ENCODE data around the gene CDH13.

The CDH13 gene

DNA sequence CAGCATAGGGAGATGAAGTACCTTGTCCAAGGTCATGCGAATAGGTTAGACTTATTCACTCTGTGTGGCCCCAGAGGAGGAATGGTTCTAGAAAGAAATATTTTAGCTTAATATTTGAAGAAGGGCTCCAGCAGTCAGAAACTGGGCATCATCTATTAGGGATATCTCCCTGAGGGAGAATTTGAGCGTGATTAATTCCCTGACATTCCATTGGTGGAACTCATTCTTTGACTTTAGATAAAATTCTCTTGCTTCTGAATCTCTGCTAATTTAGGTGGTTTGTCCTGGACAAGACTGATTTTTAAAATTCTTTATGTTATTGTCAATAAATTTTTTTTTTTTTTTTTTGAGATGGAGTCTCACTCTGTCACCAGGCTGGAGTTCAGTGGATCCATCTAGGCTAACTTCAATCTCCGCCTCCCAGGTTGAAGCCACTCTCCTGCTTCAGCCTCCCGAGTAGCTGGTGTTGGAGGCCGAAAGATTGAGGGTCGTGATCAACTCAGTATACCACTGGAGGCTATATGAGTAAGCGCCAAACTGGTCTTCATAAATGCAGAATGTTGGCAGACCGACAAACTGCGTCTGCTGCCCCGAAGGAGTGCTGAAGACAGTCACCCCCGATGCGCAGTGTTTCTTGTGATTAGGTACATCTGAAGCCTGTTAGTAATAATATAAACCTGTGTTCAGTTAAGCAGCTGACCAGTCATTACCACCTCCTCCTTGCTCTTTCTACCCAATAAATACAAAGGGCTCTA, 913.1 kb downstream of the CDH13 start:
- Histone ChIP-seq H3K27ac (no peak overlapping the region), H3K4me3 (no peak overlapping the region), H3K36me3 (no peaks in the 10 kb centered on the region), H3K4me1 (no peaks in the 10 kb centered on the region), H3K9me3 (no peaks in the 10 kb centered on the region), H3K27me3 (no peaks in the 10 kb centered on the region)
- intact Hi-C loops (cut with DNase I; ENCODE audit: low total_unique reads), result no loop called here
- TF ChIP-seq, protein P1, sequence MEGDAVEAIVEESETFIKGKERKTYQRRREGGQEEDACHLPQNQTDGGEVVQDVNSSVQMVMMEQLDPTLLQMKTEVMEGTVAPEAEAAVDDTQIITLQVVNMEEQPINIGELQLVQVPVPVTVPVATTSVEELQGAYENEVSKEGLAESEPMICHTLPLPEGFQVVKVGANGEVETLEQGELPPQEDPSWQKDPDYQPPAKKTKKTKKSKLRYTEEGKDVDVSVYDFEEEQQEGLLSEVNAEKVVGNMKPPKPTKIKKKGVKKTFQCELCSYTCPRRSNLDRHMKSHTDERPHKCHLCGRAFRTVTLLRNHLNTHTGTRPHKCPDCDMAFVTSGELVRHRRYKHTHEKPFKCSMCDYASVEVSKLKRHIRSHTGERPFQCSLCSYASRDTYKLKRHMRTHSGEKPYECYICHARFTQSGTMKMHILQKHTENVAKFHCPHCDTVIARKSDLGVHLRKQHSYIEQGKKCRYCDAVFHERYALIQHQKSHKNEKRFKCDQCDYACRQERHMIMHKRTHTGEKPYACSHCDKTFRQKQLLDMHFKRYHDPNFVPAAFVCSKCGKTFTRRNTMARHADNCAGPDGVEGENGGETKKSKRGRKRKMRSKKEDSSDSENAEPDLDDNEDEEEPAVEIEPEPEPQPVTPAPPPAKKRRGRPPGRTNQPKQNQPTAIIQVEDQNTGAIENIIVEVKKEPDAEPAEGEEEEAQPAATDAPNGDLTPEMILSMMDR (IDR thresholded peaks at IDR 0.05), result no peak
- no peak for DNase-seq

- H3K9me3 ChIP-seq, result no peaks in the 10 kb centered on the region
- DNase-seq, result no peak
- TF ChIP-seq, protein P1 (IDR thresholded peaks at IDR 0.05), result no peak
- no peaks in the 10 kb centered on the region for H3K27me3 ChIP-seq
- no peak overlapping the region for H3K4me3 ChIP-seq
- intact Hi-C loops (cut with DNase I; ENCODE audit: low total_unique reads), result no loop called here
- H3K27ac ChIP-seq, result no peak overlapping the region
- H3K4me1 ChIP-seq, result no peaks in the 10 kb centered on the region
- H3K36me3 ChIP-seq, result no peaks in the 10 kb centered on the region
These were observed 914.5 kb downstream of the CDH13 start for GRCh38 chr16:83541231-83541630.

GRCh38 chr16:83542491-83542890, 915.7 kb downstream of the CDH13 start:
- H3K4me1 ChIP-seq, result no peaks in the 10 kb centered on the region
- TF ChIP-seq, protein P1 (IDR thresholded peaks at IDR 0.05), result no peak
- no peak for DNase-seq
- no peaks in the 10 kb centered on the region for H3K36me3 ChIP-seq
- no peak overlapping the region for H3K4me3 ChIP-seq
- no peak overlapping the region for H3K27ac ChIP-seq
- H3K27me3 ChIP-seq, result no peaks in the 10 kb centered on the region
- intact Hi-C loops (cut with DNase I; ENCODE audit: low total_unique reads), result no loop called here
- no peaks in the 10 kb centered on the region for H3K9me3 ChIP-seq

DNA sequence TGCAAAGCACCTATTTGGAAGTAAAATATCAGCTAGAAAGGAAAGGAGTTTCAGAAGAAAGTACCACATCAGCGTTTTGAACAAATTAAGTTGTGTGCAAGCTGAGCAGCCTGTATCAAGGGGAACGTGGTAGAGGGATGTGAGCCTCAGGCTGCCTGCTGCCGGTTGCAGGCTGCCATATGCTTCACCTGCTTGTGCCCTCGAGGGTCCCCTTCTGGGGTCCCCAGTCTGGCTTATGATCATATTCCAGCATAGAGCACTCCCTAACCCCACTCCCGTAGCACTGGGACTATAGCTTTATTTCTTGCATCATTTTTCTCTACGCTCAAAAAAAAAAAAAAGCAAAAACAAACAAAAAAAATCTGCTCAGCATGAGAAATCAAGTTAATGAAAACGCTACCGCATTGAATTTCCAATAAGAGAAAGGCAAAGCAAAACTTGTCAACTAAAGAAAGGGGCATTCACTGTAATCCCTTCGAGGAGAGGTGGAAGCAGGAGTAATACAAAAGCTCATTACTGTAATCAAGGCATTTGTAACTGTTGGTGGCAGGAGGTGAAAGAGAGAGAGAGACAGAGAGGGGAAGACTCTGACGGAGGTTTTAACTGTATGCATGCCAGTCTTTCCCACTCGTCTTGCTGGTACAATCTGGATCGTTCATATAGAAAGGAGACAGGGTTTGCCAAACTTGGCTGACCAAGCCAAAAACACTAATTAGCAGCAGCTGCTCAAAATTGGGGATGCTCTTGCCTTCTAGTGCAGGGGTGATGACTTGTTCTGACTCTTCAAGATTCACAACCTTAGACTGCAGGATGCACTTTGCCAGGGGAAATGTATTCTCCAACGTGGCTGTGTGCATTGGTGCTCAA, 922.8 kb downstream of the CDH13 start:
- no peaks in the 10 kb centered on the region for H3K9me3 ChIP-seq
- peaks cover 0 to 8% (median 0%) of the 10 kb centered on the region in 4 donors for H3K4me1 ChIP-seq
- no peak for DNase-seq
- no peaks in the 10 kb centered on the region for H3K27me3 ChIP-seq
- H3K27ac ChIP-seq, result no peak overlapping the region
- H3K4me3 ChIP-seq, result no peak overlapping the region
- TF ChIP-seq, protein P1 (IDR thresholded peaks at IDR 0.05), result no peak
- no peaks in the 10 kb centered on the region for H3K36me3 ChIP-seq
- intact Hi-C loops (cut with DNase I; ENCODE audit: low total_unique reads), result no loop called here

DNA sequence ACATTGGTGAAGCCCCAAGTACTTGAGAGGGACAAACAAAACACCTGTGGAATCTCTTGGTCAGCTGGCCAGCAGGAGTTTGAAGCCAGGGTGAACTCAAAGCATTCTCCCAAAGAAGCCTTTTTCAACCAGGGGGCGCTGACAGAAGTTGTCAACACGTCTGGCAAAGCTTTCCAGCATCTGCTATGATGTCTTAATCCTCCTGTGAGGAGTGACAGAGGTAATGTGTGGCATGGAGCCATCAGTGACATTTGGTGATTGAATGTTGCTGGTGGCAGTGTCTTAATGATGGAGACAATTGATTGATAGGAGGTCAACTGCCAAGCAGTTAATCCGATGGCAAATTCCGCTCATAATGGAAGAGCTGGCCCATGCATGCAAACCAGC, 923.4 kb downstream of the CDH13 start:
- no peaks in the 10 kb centered on the region for H3K9me3 ChIP-seq
- no peak for DNase-seq
- TF ChIP-seq, protein P1 (IDR thresholded peaks at IDR 0.05), result no peak
- no peak overlapping the region for H3K4me3 ChIP-seq
- H3K4me1 ChIP-seq, result peaks cover 0 to 8% (median 0%) of the 10 kb centered on the region in 4 donors
- intact Hi-C loops (cut with DNase I; ENCODE audit: low total_unique reads), result no loop called here
- no peaks in the 10 kb centered on the region for H3K27me3 ChIP-seq
- no peaks in the 10 kb centered on the region for H3K36me3 ChIP-seq
- no peak overlapping the region for H3K27ac ChIP-seq

Data from tibial artery (tissue), 4 donors.